HCT116 (cell line): ENCODE data around the gene HPGDS. TPM values are rescaled to one million over a fixed set of nuclear protein-coding genes. Genes with fewer than 3 reads are reported as not detected.

Experiments used
- ATAC-seq: fragments of 200-7000 bp; cut with Tn5 transposase; 2 replicates; pipeline ENCODE4 v1.9.1; 2020; ENCODE audit warnings: mild to moderate bottlenecking, moderate library complexity
- BruUV-seq: library from RNA; stranded (reverse); fragments of 400-500 nt; replicated peaks from 2 replicates; lab custom pipeline; 2021; lab: Mats Ljungman, UMichigan
- CTCF ChIA-PET: fragments of 300-600 bp; sonication (Branson Sonifier 250); formaldehyde crosslinking; loops from one replicate; lab custom pipeline; 2021; ENCODE audit warnings: antibody characterized with exemption; lab: Charles Lee
- POLR2A ChIA-PET: fragments of 300-600, 350-600 bp; sonication (Branson Sonifier 250); formaldehyde crosslinking; loops from one replicate; lab custom pipeline; 2021; ENCODE audit warnings: antibody characterized with exemption; lab: Charles Lee
- RAD21 ChIA-PET, 2 experiments: fragments of 300-600 bp; sonication (Branson Sonifier 250); formaldehyde crosslinking; loops; one replicate each; lab custom pipeline; 2023; ENCODE audit warnings: low total read pairs in 2 of 2; ENCODE audit not compliant: uncharacterized antibody in 2 of 2, unreplicated experiment in 2 of 2, low non-redundant PET in 1 of 2; lab: Charles Lee
- DNase-seq: peaks from one replicate; pipeline ENCODE4 v3.0.0-alpha.2; 2010; ENCODE audit warnings: low read depth, low spot score
- H2AFZ ChIP-seq: fragments of 200-600 bp; shearing (Covaris generic), sonication (generic); 2 replicates; pipeline ENCODE4 v1.6.1; 2017; ENCODE audit warnings: low read depth, mixed run types, mixed read lengths, antibody characterized with exemption, low read length; ENCODE audit not compliant: poor library complexity, severe bottlenecking
- H3K27ac ChIP-seq: 2 replicates; pipeline ENCODE4 v1.5.1; 2012; ENCODE audit warnings: low read depth, low read length
- H3K27me3 ChIP-seq: fragments of 200-600 bp; sonication (generic); 2 replicates; pipeline ENCODE4 v1.6.1; 2016; ENCODE audit warnings: mixed run types, low read length, mixed read lengths; ENCODE audit not compliant: insufficient read depth
- H3K36me3 ChIP-seq, 2 experiments: fragments of 200-500 bp in 1 of 2; fragments of 200-600 bp in 1 of 2; sonication (Bioruptor generic) in 1 of 2; sonication (generic) in 1 of 2; 2 replicates each; pipeline versions ENCODE4 v1.5.1 to v1.6.1; 2014 to 2016; ENCODE audit warnings: low read length in 2 of 2, inconsistent platforms in 1 of 2, mixed read lengths in 1 of 2, mixed run types in 1 of 2; ENCODE audit not compliant: insufficient read depth in 2 of 2, control insufficient read depth in 1 of 2
- H3K4me1 ChIP-seq, 2 experiments: fragments of 200-600 bp in 1 of 2; sonication (generic) in 1 of 2; 2 replicates each; pipeline versions ENCODE4 v1.5.1 to v1.6.1; 2012 to 2017; ENCODE audit warnings: low read length in 2 of 2, inconsistent platforms in 1 of 2, mild to moderate bottlenecking in 1 of 2, mixed read lengths in 1 of 2, mixed run types in 1 of 2, moderate library complexity in 1 of 2; ENCODE audit not compliant: insufficient read depth in 2 of 2, control insufficient read depth in 1 of 2
- H3K4me2 ChIP-seq: fragments of 200-600 bp; sonication (generic); 2 replicates; pipeline ENCODE4 v1.6.1; 2017; ENCODE audit warnings: mixed run types, low read length, mixed read lengths
- H3K4me3 ChIP-seq, 2 experiments: fragments of 200-600 bp in 1 of 2; sonication (generic) in 1 of 2; replicated peaks in 1 of 2; 2 replicates each; pipeline ENCODE4 v1.5.1; 2011 to 2016; ENCODE audit warnings: low read length in 2 of 2, control low read depth in 1 of 2, low read depth in 1 of 2, mild to moderate bottlenecking in 1 of 2, mixed read lengths in 1 of 2, mixed run types in 1 of 2
- H3K79me2 ChIP-seq: fragments of 200-600 bp; sonication (generic); 2 replicates; pipeline ENCODE4 v1.6.1; 2017; ENCODE audit warnings: mild to moderate bottlenecking, mixed run types, low read length, moderate library complexity, mixed read lengths; ENCODE audit not compliant: insufficient read depth
- H3K9ac ChIP-seq: fragments of 200-600 bp; sonication (generic); 2 replicates; pipeline ENCODE4 v1.6.1; 2016; ENCODE audit warnings: low read length, mixed read lengths
- H3K9me2 ChIP-seq: fragments of 200-600 bp; sonication (generic), shearing (Covaris generic); 2 replicates; pipeline ENCODE4 v1.6.1; 2017; ENCODE audit warnings: mixed run types, mild to moderate bottlenecking, moderate library complexity; ENCODE audit not compliant: insufficient read depth
- H3K9me3 ChIP-seq, 2 experiments: fragments of 200-500 bp in 1 of 2; fragments of 200-600 bp in 1 of 2; sonication (Bioruptor generic) in 1 of 2; sonication (generic) in 1 of 2; 2 replicates each; pipeline ENCODE4 v1.6.1; 2014 to 2017; ENCODE audit warnings: low read length in 2 of 2, mixed read lengths in 2 of 2, inconsistent platforms in 1 of 2, low read depth in 1 of 2, mild to moderate bottlenecking in 1 of 2, mixed run types in 1 of 2, moderate library complexity in 1 of 2; ENCODE audit not compliant: control insufficient read depth in 1 of 2, insufficient read depth in 1 of 2
- H4K20me1 ChIP-seq: fragments of 200-600 bp; sonication (generic), shearing (Covaris generic); 2 replicates; pipeline ENCODE4 v1.6.1; 2017; ENCODE audit warnings: mixed run types, mild to moderate bottlenecking, moderate library complexity; ENCODE audit not compliant: insufficient read depth
- CBX3 ChIP-seq: IDR thresholded peaks from 2 replicates; pipeline ENCODE4 v1.6.1; 2012; ENCODE audit warnings: low read depth
- EGR1 ChIP-seq: IDR thresholded peaks from 2 replicates; pipeline ENCODE4 v1.6.1; 2012; ENCODE audit warnings: low read depth
- EZH2 ChIP-seq: fragments of 200-600 bp; sonication (generic); IDR thresholded peaks from 2 replicates; pipeline ENCODE4 v1.6.1; 2017; ENCODE audit warnings: antibody characterized with exemption, mixed run types
- EZH2phosphoT487 ChIP-seq: fragments of 200-600 bp; IDR thresholded peaks from 2 replicates; pipeline ENCODE4 v1.6.1; 2018; ENCODE audit warnings: antibody characterized with exemption, borderline replicate concordance
- POLR2A ChIP-seq: IDR thresholded peaks from 2 replicates; pipeline ENCODE4 v1.7.0; 2011; ENCODE audit warnings: borderline replicate concordance; ENCODE audit not compliant: insufficient read depth, insufficient read length; ENCODE audit errors: extremely low read depth
- POLR2AphosphoS5 ChIP-seq: IDR thresholded peaks from 2 replicates; pipeline ENCODE4 v1.6.1; 2011; ENCODE audit warnings: mild to moderate bottlenecking, low read depth, low read length, moderate library complexity
- RAD21 ChIP-seq: IDR thresholded peaks from 2 replicates; pipeline ENCODE4 v1.6.1; 2012; ENCODE audit warnings: low read depth, mild to moderate bottlenecking
- SIN3A ChIP-seq: IDR thresholded peaks from 2 replicates; pipeline ENCODE4 v1.6.1; 2012; ENCODE audit warnings: low read depth
- YY1 ChIP-seq: IDR thresholded peaks from 2 replicates; pipeline ENCODE4 v1.6.1; 2011; ENCODE audit warnings: low read length, low read depth, moderate library complexity, mild to moderate bottlenecking; ENCODE audit not compliant: insufficient replicate concordance; ENCODE audit errors: extremely low read depth
- intact Hi-C: fragments of 100-400 bp; cut with micrococcal nuclease; formaldehyde crosslinking; loops from 2 replicates; pipeline ENCODE4 v1.10.0; 2022
- total RNA-seq: library from RNA; stranded (reverse); gene quantifications from one replicate; pipeline ENCODE4 v1.2.1, GENCODE V29; 2021; ENCODE audit not compliant: unreplicated experiment
- TF ChIP-seq, protein P1 (sequence below): IDR thresholded peaks from 2 replicates; pipeline ENCODE4 v1.6.1; 2012
- TF ChIP-seq, protein P2 (sequence below): IDR thresholded peaks from 2 replicates; pipeline ENCODE4 v1.6.1; 2012
- TF ChIP-seq, protein P3 (sequence below), 3 experiments: fragments of 200-600 bp in 1 of 3; sonication (generic) in 1 of 3; IDR thresholded peaks in 2 of 3; conservative IDR thresholded peaks in 1 of 3; 2 replicates each; pipeline ENCODE4 v1.5.1; 2012 to 2017; ENCODE audit warnings: low read depth in 2 of 3, low read length in 2 of 3, antibody characterized with exemption in 1 of 3, borderline replicate concordance in 1 of 3, control low read depth in 1 of 3, mild to moderate bottlenecking in 1 of 3, mixed read lengths in 1 of 3, mixed run types in 1 of 3, moderate library complexity in 1 of 3; ENCODE audit not compliant: insufficient read depth in 1 of 3

The HPGDS gene
- total RNA-seq, 1 experiment from 2014 or later = not detected

DNA sequence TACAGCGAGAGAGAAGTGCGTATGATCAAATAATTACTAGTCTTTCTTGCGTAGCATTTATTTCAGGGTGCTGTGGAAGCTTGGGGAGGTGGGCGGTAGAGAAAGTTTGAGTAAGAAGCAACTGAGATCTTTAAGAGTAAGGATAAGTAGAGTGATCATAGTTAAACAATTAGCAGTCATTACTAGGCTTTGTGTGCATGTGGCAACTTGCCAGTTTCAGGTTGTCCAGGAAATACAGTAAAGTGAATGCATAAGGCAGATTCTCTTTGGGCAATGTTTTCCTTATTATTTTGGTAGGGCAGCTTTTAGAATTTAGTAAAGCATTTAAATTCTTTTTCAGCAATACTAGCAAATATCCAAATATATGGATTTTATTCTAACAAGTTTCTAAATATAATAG, 57.0 kb downstream of the HPGDS start:
- H3K4me3 ChIP-seq = no peak overlapping the region
- ATAC-seq (no peak), DNase-seq (no peak)
- no peaks in the 10 kb centered on the region for H3K9me2 ChIP-seq
- no peaks in the 10 kb centered on the region for H3K27me3 ChIP-seq
- ChIA-PET CTCF (no interaction called here), RAD21 (no interaction called here)
- no peaks in the 10 kb centered on the region for H3K79me2 ChIP-seq
- H3K4me2 ChIP-seq = no peak overlapping the region
- BruUV-seq = no TSS peak
- peaks cover 27 to 31% of the 10 kb centered on the region in 2 experiments; a peak in 3 of 4 replicates for H3K36me3 ChIP-seq
- H3K9ac ChIP-seq = no peak overlapping the region
- intact Hi-C loops = no loop called here
- H3K27ac ChIP-seq = no peak overlapping the region
- no peak overlapping the region for H2AFZ ChIP-seq
- no peaks in the 10 kb centered on the region for H3K4me1 ChIP-seq
- no peaks in the 10 kb centered on the region for H3K9me3 ChIP-seq
- TF ChIP-seq, protein P1, sequence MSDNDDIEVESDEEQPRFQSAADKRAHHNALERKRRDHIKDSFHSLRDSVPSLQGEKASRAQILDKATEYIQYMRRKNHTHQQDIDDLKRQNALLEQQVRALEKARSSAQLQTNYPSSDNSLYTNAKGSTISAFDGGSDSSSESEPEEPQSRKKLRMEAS = no peak
- TF ChIP-seq EGR1 (no peak), POLR2AphosphoS5 (no peak), EZH2 (no peak), EZH2phosphoT487 (no peak), POLR2A (no peak), CBX3 (no peak), SIN3A (no peak), RAD21 (no peak), YY1 (no peak)
- TF ChIP-seq, protein P2, sequence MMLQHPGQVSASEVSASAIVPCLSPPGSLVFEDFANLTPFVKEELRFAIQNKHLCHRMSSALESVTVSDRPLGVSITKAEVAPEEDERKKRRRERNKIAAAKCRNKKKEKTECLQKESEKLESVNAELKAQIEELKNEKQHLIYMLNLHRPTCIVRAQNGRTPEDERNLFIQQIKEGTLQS = no peak
- TF ChIP-seq, protein P3, sequence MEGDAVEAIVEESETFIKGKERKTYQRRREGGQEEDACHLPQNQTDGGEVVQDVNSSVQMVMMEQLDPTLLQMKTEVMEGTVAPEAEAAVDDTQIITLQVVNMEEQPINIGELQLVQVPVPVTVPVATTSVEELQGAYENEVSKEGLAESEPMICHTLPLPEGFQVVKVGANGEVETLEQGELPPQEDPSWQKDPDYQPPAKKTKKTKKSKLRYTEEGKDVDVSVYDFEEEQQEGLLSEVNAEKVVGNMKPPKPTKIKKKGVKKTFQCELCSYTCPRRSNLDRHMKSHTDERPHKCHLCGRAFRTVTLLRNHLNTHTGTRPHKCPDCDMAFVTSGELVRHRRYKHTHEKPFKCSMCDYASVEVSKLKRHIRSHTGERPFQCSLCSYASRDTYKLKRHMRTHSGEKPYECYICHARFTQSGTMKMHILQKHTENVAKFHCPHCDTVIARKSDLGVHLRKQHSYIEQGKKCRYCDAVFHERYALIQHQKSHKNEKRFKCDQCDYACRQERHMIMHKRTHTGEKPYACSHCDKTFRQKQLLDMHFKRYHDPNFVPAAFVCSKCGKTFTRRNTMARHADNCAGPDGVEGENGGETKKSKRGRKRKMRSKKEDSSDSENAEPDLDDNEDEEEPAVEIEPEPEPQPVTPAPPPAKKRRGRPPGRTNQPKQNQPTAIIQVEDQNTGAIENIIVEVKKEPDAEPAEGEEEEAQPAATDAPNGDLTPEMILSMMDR (IDR thresholded peaks at IDR 0.05 in 2 of 3, conservative IDR thresholded peaks at IDR 0.05 in 1 of 3; ENCODE audit: borderline replicate concordance in 1 of 3, insufficient read depth in 1 of 3, low read depth in 2 of 3, low read length in 2 of 3) = no peak
- TF ChIP-seq, all 23 proteins: peak for 0
- POLR2A ChIA-PET = no interaction called here
- H4K20me1 ChIP-seq = no peaks in the 10 kb centered on the region
